ENCODE data around the gene CPXM2.

Gene CPXM2

GRCh38 chr10:123726836-123727235 lies 164.8 kb downstream of the CPXM2 start:
- DNase-seq: no peak

- no peak for DNase-seq
Measured at GRCh38 chr10:123726381-123726780, 165.2 kb downstream of the CPXM2 start.

- DNase-seq: no peak
Measured at GRCh38 chr10:123724747-123725146, 166.9 kb downstream of the CPXM2 start.

GRCh38 chr10:123722351-123722750 lies 169.3 kb downstream of the CPXM2 start:
- no peak for DNase-seq

GRCh38 chr10:123721441-123722049 lies 170.1 kb downstream of the CPXM2 start:
- DNase-seq: no peak

GRCh38 chr10:123720536-123720935 lies 171.1 kb downstream of the CPXM2 start:
- DNase-seq: no peak

GRCh38 chr10:123718544-123719060 lies 173.0 kb downstream of the CPXM2 start:
- no peak for DNase-seq

GRCh38 chr10:123717336-123717735 lies 174.3 kb downstream of the CPXM2 start:
- DNase-seq: no peak

- DNase-seq: no peak
Measured at GRCh38 chr10:123715546-123715945, 176.1 kb downstream of the CPXM2 start.

- no peak for DNase-seq
Measured at GRCh38 chr10:123706236-123706635, 185.4 kb downstream of the CPXM2 start.

GRCh38 chr10:123704812-123705211 lies 186.8 kb downstream of the CPXM2 start:
- DNase-seq: no peak

GRCh38 chr10:123704076-123704475 lies 187.5 kb downstream of the CPXM2 start:
- DNase-seq: no peak

- DNase-seq: no peak
Measured at GRCh38 chr10:123703195-123703790, 188.3 kb downstream of the CPXM2 start.
